Epithelial cell of proximal tubule (primary cell): ENCODE measurements around the gene FIGNL1. TPM values are rescaled to one million over a fixed set of nuclear protein-coding genes. Genes with fewer than 3 reads are reported as not detected.

Experiments used
- DNase-seq: peaks from one replicate; pipeline ENCODE4 v3.0.0-alpha.2; 2011; ENCODE audit warnings: low read depth
- H3K4me3 ChIP-seq: 2 replicates; pipeline ENCODE4 v1.5.1; 2011; ENCODE audit warnings: low read depth, mild to moderate bottlenecking, low read length
- total RNA-seq: library from RNA; depleted of rRNA; stranded (reverse); fragments of >200 nt; gene quantifications from 2 replicates; pipeline ENCODE4 v1.2.3, GENCODE V29; 2015
- TF ChIP-seq, protein P1 (sequence below): conservative IDR thresholded peaks from 2 replicates; pipeline ENCODE4 v1.5.1; 2012; ENCODE audit warnings: low read depth, mild to moderate bottlenecking, low read length

Gene FIGNL1
- total RNA-seq, 1 donor from 2014 or later, result 14.4 TPM

DNA sequence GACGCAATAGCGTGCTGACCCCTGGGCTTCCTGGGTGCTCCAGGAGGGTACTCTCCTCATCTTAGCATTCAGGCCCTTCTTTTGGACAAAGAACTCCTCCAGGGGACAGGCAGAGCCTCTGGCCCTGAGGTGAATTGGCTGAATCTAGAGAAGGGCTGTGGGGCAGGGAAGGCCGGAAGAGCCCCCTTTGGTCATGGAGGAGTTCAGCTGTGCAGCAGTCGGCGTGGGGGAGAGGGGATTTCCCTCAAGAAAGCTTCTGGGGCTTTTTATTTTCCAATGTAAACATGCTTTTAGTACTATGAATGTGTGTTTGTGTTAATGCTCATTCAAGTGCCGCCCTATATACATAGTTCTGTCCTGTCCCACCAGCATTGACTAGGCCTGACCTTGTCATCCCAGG, 38.8 kb downstream of the FIGNL1 start:
- H3K4me3 ChIP-seq, result no peak overlapping the region
- DNase-seq, result no peak
- TF ChIP-seq, protein P1, sequence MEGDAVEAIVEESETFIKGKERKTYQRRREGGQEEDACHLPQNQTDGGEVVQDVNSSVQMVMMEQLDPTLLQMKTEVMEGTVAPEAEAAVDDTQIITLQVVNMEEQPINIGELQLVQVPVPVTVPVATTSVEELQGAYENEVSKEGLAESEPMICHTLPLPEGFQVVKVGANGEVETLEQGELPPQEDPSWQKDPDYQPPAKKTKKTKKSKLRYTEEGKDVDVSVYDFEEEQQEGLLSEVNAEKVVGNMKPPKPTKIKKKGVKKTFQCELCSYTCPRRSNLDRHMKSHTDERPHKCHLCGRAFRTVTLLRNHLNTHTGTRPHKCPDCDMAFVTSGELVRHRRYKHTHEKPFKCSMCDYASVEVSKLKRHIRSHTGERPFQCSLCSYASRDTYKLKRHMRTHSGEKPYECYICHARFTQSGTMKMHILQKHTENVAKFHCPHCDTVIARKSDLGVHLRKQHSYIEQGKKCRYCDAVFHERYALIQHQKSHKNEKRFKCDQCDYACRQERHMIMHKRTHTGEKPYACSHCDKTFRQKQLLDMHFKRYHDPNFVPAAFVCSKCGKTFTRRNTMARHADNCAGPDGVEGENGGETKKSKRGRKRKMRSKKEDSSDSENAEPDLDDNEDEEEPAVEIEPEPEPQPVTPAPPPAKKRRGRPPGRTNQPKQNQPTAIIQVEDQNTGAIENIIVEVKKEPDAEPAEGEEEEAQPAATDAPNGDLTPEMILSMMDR, result no peak

DNA sequence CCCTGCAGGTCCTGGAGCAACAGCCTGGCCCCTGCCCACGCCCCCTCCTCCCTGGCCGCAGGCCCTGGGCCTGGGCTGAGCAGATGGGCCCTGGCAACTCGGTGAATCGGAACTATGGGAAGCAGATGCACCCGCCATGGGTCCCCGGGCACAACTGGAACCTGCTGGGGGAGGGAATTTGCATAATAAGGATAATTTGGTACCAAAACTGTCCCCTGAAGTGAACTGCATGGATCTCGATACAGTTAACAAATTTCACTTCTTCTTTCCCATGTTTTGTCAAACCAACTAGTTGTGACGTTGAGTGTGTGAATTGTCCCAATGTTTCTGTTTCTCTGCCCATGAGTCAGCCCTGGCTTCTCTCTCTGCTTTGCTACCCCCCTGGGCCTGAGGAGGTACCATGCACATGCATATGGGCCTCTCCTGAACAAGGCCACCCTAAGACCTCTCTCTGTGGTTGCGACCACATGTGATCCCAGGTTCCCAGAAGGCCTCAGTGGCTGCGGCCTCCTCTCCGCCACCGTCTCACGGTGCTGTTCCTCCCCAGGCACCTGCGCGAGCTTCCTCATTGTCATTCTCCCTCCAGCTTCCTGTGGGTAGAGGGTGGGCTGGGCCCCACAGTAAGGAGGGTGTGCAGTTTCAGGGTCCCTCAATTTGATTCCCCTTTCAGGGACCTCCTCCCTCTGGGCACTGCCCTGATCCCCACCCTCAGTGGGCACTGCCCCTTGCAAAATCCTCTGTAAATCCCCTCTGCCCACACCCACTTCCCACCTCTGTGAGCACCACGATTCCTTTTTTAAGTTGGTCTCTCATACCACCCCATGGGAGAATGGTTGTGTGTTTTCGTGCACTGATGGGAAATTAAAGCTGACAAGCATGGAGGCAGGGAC, 40.0 kb downstream of the FIGNL1 start:
- DNase-seq, result no peak
- TF ChIP-seq, protein P1, result no peak
- H3K4me3 ChIP-seq, result no peak overlapping the region

DNA sequence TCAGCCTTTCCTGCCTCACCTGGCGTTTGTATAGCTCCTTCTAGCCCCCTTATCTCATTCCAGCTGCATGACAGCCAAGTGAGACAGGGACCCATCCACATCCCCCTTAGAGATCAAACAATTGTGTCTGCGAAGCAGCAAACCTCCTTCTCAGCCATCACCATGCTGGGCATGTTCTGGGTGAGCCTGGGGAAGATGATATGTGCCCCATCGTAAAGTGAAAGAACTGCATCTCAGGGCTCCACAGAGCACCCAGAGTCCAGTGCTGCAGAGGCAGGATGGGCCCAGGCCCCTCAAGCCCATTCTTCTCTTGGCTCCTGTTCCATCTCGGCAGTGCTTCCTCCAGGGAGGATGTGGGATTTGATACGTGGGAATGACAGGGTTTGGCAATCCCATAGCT, 43.2 kb downstream of the FIGNL1 start:
- DNase-seq, result no peak
- TF ChIP-seq, protein P1, result no peak
- no peak overlapping the region for H3K4me3 ChIP-seq

DNA sequence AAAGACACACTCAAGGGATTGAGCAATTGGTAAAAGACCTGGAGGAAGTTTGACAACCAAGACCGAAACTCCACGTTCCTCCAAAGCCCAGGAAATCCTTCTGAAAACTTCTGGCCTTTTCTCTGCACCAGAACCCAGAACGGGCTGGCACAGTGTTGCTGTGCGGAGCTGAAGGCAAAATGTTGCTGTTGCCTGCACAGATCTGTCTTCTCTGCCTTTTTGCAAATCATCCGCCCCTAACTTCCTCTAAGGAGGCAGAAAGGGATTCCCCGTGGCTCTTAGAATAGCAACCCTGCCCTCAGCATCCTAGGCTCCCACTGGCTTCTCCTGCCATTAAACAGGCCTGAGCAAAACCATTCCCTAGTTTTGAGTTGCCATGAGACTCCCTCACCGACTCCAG, 44.9 kb downstream of the FIGNL1 start:
- TF ChIP-seq, protein P1, result no peak
- no peak overlapping the region for H3K4me3 ChIP-seq
- DNase-seq, result no peak

DNA sequence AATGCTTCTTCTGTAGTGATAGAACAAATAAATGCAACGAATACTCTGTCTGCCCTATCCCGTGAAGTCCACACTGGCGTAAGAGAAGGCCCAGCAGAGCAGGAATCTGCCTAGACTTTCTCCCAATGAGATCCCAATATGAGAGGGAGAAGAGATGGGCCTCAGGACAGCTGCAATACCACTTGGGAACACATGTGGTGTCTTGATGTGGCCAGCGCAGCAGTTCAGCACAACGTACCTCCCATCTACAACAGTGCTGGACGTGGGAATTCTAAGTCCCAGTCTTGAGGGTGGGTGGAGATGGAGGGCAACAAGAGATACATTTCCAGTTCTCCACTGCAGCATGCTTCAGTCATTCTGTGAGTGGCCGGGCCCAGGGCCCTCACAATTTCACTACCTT, 45.8 kb downstream of the FIGNL1 start:
- no peak for DNase-seq
- H3K4me3 ChIP-seq, result no peak overlapping the region
- TF ChIP-seq, protein P1, result no peak

DNA sequence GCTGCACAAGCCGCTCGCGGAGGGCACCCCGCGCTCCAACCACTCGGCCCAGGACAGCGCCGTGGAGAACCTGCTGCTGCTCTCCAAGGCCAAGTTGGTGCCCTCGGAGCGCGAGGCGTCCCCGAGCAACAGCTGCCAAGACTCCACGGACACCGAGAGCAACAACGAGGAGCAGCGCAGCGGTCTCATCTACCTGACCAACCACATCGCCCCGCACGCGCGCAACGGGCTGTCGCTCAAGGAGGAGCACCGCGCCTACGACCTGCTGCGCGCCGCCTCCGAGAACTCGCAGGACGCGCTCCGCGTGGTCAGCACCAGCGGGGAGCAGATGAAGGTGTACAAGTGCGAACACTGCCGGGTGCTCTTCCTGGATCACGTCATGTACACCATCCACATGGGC, 50.0 kb downstream of the FIGNL1 start:
- TF ChIP-seq, protein P1, result no peak
- no peak overlapping the region for H3K4me3 ChIP-seq
- DNase-seq, result no peak

DNA sequence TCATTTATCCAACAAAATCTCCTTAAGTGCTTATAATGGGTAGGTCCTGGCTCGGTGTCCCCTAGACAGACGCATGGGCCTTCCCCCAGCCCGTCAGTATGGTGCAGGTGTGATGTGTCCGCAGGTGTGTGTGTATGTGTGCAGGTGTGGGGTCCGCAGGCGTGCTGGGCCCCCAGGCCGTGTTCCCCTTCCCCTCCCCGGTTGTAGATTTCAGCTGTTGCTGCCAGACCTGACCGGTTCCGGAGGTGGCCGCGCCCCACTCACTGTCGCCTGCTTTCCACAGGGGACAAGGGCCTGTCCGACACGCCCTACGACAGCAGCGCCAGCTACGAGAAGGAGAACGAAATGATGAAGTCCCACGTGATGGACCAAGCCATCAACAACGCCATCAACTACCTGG, 50.5 kb downstream of the FIGNL1 start:
- H3K4me3 ChIP-seq, result no peak overlapping the region
- no peak for DNase-seq
- TF ChIP-seq, protein P1, result no peak
